Transverse colon (tissue), 4 donors: Measurements from ENCODE around the gene ACSS1. TPM values are rescaled to one million over a fixed set of nuclear protein-coding genes. Genes with fewer than 3 reads are reported as not detected.

Experiments
- DNase-seq: peaks from one replicate; pipeline ENCODE4 v3.0.0-alpha.2; 2019
- H3K27ac ChIP-seq, 4 donors: fragments of 200-600 bp; sonication (generic); 2 replicates each; pipeline ENCODE4 v1.5.1; 2016 to 2018; ENCODE audit warnings: inconsistent platforms in 4 of 4
- H3K27me3 ChIP-seq: fragments of 200-600 bp; sonication (generic); 2 replicates; pipeline ENCODE4 v1.5.1; 2017; ENCODE audit warnings: inconsistent platforms
- H3K36me3 ChIP-seq, 4 donors: fragments of 200-600 bp; sonication (generic); 2 replicates each; pipeline ENCODE4 v1.5.1; 2017 to 2019; ENCODE audit warnings: inconsistent platforms in 4 of 4
- H3K4me1 ChIP-seq, 4 donors: fragments of 200-600 bp; sonication (generic); 2 replicates each; pipeline ENCODE4 v1.5.1; 2017 to 2020; ENCODE audit warnings: inconsistent platforms in 4 of 4
- H3K4me3 ChIP-seq, 4 donors: fragments of 200-600 bp; sonication (generic); 1 replicate in 1 of 4; 2 replicates in 3 of 4; pipeline versions ENCODE4 v1.5.1 to v1.6.1; 2017 to 2019; ENCODE audit warnings: inconsistent platforms in 4 of 4
- H3K9me3 ChIP-seq, 2 donors: fragments of 200-600 bp; sonication (generic); 2 replicates each; pipeline ENCODE4 v1.5.1; 2017 to 2019; ENCODE audit warnings: inconsistent platforms in 2 of 2
- EP300 ChIP-seq: sonication (generic); formaldehyde crosslinking; IDR thresholded peaks from one replicate; pipeline ENCODE4 v1.6.1; 2017; ENCODE audit warnings: antibody characterized with exemption, low read depth
- POLR2A ChIP-seq: fragments of 450-650 bp; IDR thresholded peaks from one replicate; pipeline ENCODE4 v1.6.1; 2016; ENCODE audit warnings: antibody characterized with exemption, mild to moderate bottlenecking, moderate library complexity
- POLR2AphosphoS5 ChIP-seq, 3 donors: sonication (generic); formaldehyde crosslinking; IDR thresholded peaks; one replicate each; pipeline ENCODE4 v1.6.1; 2016; ENCODE audit warnings: antibody characterized with exemption in 3 of 3
- WGBS, 2 donors: methylation state at CpG; one replicate each; pipeline ENCODE4 v1.1.5; 2018; ENCODE audit warnings: low coverage in 1 of 2; 5-methylcytosine and 5-hydroxymethylcytosine counted together
- in situ Hi-C, 4 donors: fragments of 200-750 bp; cut with MboI; loops; one replicate each; pipeline versions ENCODE4 v1.15.0 to v1.15.1; 2017; ENCODE audit warnings: low sequenced_read_pairs in 3 of 4, low pct_ligation_motif_present in 1 of 4, low pct_unique_long_range_greater_than_20kb in 1 of 4
- intact Hi-C: fragments of 100-400 bp; cut with DNase I; formaldehyde crosslinking; loops from one replicate; pipeline ENCODE4 v1.15.1; 2023; ENCODE audit warnings: low total_unique reads
- total RNA-seq, 4 donors: library from RNA; depleted of rRNA; stranded (reverse); fragments of >200 nt; gene quantifications; one replicate each; pipeline ENCODE4 v1.1.0, GENCODE V29; 2016
- TF ChIP-seq, protein P1 (sequence below), 5 experiments: fragments of 200-600 bp in 3 of 5; fragments of 450-650 bp in 2 of 5; sonication (generic) in 3 of 5; IDR thresholded peaks; 1 replicate in 2 of 5; 2 replicates in 3 of 5; pipeline ENCODE4 v1.5.1; 2016 to 2017; ENCODE audit warnings: antibody characterized with exemption in 5 of 5, inconsistent platforms in 3 of 5, mild to moderate bottlenecking in 2 of 5, moderate library complexity in 1 of 5

Gene ACSS1
- total RNA-seq, 4 donors from 2014 or later, result 30.3 to 64.7 (median 51.6) TPM

DNA sequence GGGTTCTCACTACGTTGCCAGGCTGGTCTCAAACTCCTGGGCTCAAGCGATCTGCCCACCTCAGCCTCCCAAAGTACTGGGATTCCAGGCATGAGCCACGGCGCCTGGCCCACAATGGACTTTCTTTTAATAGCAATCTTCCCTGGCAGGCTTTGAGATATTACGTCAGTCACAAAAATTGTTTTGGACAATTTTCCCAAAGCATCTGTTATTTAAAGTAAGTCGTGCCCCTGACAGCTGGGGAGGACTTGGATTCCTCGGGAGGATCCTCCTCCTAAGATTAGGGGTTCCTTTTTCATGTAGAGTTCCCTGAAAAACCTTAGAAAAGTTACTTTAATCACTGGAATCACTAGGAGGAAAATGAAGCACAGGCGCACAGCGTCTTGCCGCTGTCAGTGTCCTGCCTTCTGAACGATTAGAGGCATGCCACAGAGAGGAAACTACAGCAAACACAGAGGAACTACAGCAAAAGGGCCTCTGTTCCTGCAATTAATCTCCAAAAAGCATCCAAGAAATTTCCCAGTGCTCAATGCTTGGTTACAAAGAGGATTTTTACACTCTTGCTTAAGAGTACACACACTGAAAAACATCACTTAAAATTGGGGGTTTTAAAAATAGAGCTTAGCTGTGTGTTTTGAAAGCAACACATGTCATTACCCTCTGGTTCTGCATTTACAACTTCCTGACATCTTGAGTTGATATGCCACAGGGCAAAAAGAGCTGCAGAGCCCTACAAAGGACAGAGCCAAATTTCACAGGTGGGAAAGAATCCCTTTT is 4.5 kb downstream of the ACSS1 start:
- Histone ChIP-seq H3K27me3 (no peaks in the 10 kb centered on the region), H3K9me3 (no peaks in the 10 kb centered on the region), H3K4me1 (peaks cover 47 to 79% (median 54%) of the 10 kb centered on the region in 4 donors), H3K27ac (peak overlapping the region; percentile 92 to 98 (median 96)), H3K4me3 (peak overlapping the region in 2 of 4 donors; percentile 1 to 12), H3K36me3 (no peaks in the 10 kb centered on the region)
- TF ChIP-seq, protein P1, sequence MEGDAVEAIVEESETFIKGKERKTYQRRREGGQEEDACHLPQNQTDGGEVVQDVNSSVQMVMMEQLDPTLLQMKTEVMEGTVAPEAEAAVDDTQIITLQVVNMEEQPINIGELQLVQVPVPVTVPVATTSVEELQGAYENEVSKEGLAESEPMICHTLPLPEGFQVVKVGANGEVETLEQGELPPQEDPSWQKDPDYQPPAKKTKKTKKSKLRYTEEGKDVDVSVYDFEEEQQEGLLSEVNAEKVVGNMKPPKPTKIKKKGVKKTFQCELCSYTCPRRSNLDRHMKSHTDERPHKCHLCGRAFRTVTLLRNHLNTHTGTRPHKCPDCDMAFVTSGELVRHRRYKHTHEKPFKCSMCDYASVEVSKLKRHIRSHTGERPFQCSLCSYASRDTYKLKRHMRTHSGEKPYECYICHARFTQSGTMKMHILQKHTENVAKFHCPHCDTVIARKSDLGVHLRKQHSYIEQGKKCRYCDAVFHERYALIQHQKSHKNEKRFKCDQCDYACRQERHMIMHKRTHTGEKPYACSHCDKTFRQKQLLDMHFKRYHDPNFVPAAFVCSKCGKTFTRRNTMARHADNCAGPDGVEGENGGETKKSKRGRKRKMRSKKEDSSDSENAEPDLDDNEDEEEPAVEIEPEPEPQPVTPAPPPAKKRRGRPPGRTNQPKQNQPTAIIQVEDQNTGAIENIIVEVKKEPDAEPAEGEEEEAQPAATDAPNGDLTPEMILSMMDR (IDR thresholded peaks at IDR 0.05), result no peak
- no peak for TF ChIP-seq POLR2A
- TF ChIP-seq POLR2AphosphoS5 (IDR thresholded peaks at IDR 0.05), result peak in 2 of 3 donors; percentile 37 to 47
- no peak for TF ChIP-seq EP300
- peak; percentile 22 for DNase-seq
- intact Hi-C loops, result loop anchor here (10.0 kb wide), 1 partner anchor 211 kb away; no protein-coding TSS in a partner anchor
- 32 to 47% methylated on average over 6 to 11 of the region's 11 CpGs for WGBS, 2 donors
- in situ Hi-C loops, result loop anchor here in 1 of 4 donors (25.0 kb wide), 1 partner anchor 334 kb away; the partner anchor contains the start of gene ABHD12

DNA sequence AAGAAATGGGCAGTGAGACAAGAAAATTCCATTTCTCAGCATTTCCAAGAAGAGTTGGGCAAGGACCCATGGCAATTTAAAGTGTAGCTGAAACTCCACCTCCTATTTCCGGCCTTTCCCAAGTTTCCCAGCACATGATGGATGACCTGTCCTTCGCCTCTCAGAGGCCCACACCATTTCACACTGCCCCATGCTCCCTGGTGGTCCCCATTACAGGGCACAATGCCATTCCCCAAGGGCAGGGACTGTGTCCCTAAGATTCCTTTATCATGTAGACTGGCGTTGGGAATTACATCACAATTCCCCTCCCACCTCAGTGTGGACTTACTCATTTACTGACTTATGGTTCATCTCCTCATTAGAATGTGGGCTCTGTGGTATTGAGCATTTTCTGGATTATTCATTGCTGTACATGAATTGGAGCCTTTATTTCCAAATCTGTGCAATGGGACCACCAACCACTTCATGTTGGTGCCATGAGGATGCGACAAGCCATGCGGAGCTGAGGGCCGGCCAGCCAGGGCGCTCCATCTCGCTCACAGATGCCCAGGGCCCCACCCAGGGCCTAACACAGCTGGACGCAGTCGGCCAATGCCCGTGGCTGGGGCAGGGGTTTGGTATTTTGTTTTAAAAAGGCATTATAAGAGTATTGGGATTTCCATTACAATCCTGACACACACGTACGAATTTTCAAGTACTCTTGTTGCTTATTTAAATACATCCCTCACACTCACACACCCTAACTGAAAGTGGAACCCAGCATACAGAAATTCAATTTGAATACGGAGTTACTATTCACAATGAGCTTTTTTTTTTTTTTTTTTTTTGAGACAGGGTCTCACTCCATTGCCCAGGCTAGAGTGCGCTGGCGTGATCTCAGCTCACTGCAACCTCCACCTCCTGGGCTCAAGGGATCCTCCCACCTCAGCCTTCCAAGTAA is 5.4 kb downstream of the ACSS1 start:
- intact Hi-C loops, result loop anchor here (10.0 kb wide), 1 partner anchor 212 kb away; no protein-coding TSS in a partner anchor
- peak; percentile 10 for DNase-seq
- 69 to 78% methylated on average over 16 of the region's 16 CpGs for WGBS, 2 donors
- TF ChIP-seq, protein P1 (IDR thresholded peaks at IDR 0.05), result no peak
- TF ChIP-seq POLR2AphosphoS5 (IDR thresholded peaks at IDR 0.05), result no peak
- no peak for TF ChIP-seq POLR2A
- TF ChIP-seq EP300, result no peak
- Histone ChIP-seq H3K36me3 (no peaks in the 10 kb centered on the region), H3K4me1 (peaks cover 46 to 80% (median 55%) of the 10 kb centered on the region in 4 donors), H3K27ac (peak overlapping the region; percentile 92 to 98 (median 96)), H3K27me3 (no peaks in the 10 kb centered on the region), H3K4me3 (no peak overlapping the region), H3K9me3 (no peaks in the 10 kb centered on the region)
- in situ Hi-C loops, result loop anchor here in 1 of 4 donors (25.0 kb wide), 1 partner anchor 335 kb away; the partner anchor contains the start of gene ABHD12

DNA sequence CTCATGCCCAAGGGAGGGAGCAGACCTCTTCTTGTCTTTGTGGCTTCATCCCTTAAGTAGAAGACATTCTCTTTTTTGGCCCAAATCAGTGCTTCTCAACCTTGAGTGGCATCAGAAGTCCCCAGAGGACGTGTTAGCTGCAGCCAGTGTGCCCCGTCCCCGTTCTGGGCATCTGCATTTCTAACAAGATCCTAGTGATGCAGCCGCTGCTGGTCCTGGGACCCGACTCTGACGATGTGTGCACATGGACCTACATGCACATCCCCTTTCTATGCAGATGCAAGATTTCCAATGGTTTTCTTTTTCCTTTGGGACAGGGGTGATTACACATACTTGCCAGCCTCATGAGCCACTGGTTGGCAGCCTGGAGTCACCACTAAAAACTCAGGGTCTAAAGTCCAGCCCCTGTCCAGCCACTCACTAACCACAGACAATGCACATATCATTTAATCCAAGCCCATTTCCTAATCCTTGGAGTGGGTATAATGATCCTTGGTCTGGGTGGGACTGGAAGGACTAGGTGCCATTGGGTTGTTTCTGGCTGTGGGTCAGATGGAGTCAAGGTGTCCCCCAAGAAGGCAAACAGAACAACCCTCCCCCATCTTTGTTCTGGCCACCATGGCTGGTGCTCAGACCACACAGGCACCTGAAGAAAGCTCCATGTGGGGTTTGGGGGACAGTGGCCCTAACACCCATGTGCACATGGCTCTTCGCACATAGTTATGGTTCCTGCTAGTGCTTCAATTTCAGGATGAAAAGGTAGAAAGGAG is 6.4 kb downstream of the ACSS1 start:
- Histone ChIP-seq H3K27me3 (no peaks in the 10 kb centered on the region), H3K27ac (peak overlapping the region; percentile 92 to 98 (median 96)), H3K4me3 (no peak overlapping the region), H3K9me3 (no peaks in the 10 kb centered on the region), H3K4me1 (peaks cover 42 to 75% (median 51%) of the 10 kb centered on the region in 4 donors), H3K36me3 (peaks cover 0 to 3% (median 0%) of the 10 kb centered on the region in 4 donors)
- 99% methylated on average over 7 of the region's 7 CpGs; no CpG with 5 or more reads in 1 of the 2 donors for WGBS, 2 donors
- intact Hi-C loops (loop anchor here (10.0 kb wide), 1 partner anchor 213 kb away; no protein-coding TSS in a partner anchor), in situ Hi-C loops (loop anchor here in 1 of 4 donors (25.0 kb wide), 1 partner anchor 336 kb away; the partner anchor contains the start of gene ABHD12)
- peak; percentile 5 for DNase-seq
- TF ChIP-seq POLR2A, result no peak
- TF ChIP-seq POLR2AphosphoS5 (IDR thresholded peaks at IDR 0.05), result no peak
- no peak for TF ChIP-seq EP300
- TF ChIP-seq, protein P1 (IDR thresholded peaks at IDR 0.05), result no peak
